LNCAP (cell line): ENCODE measurements around the gene TMEM39A.

Experiments
- TF ChIP-seq, protein P1 (sequence below): fragments of 450-650 bp; IDR thresholded peaks from 2 replicates; pipeline ENCODE4 v1.5.1; 2017; ENCODE audit warnings: mild to moderate bottlenecking

TMEM39A gene

DNA sequence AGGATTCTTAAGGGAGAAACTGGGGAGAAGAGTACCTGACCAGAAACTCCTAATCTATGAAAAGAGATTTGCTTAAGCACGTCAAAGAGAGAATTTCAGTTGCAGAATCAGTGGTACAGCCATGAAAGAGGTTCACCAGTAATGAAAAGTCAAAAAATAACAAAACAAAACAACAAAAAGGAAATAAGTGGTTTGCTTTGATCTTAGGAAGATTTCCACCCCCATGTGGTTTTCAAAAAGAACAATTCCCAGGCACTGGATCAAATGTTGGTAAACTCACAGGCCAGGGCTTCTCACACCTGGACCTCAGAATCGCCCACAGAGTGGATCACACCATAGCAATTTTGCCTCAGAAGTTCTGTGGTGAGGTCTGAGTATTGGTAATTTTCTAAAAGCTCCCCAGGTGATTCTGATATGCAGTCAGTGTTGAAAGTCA is 67.5 kb downstream of the TMEM39A start:
- TF ChIP-seq, protein P1, sequence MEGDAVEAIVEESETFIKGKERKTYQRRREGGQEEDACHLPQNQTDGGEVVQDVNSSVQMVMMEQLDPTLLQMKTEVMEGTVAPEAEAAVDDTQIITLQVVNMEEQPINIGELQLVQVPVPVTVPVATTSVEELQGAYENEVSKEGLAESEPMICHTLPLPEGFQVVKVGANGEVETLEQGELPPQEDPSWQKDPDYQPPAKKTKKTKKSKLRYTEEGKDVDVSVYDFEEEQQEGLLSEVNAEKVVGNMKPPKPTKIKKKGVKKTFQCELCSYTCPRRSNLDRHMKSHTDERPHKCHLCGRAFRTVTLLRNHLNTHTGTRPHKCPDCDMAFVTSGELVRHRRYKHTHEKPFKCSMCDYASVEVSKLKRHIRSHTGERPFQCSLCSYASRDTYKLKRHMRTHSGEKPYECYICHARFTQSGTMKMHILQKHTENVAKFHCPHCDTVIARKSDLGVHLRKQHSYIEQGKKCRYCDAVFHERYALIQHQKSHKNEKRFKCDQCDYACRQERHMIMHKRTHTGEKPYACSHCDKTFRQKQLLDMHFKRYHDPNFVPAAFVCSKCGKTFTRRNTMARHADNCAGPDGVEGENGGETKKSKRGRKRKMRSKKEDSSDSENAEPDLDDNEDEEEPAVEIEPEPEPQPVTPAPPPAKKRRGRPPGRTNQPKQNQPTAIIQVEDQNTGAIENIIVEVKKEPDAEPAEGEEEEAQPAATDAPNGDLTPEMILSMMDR: no peak

DNA sequence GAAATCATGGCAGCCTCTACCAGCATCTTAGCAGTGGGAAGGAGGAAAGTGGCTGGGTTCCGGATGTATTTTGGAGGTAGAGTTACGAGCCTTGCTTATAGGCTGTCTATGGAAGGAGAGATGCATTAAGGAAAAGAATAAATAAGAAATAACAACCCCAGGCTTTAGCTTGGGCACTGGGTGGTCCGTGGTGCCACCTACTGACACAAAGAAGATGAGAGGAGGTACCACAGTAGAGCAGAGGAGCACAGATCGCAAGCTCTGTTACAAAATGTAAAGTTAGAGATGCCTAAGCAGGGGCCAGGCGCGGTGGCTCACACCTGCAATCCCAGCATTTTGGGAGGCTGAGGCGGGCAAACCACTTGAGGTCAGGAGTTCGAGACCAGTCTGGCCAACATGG is 74.8 kb downstream of the TMEM39A start:
- TF ChIP-seq, protein P1: no peak

DNA sequence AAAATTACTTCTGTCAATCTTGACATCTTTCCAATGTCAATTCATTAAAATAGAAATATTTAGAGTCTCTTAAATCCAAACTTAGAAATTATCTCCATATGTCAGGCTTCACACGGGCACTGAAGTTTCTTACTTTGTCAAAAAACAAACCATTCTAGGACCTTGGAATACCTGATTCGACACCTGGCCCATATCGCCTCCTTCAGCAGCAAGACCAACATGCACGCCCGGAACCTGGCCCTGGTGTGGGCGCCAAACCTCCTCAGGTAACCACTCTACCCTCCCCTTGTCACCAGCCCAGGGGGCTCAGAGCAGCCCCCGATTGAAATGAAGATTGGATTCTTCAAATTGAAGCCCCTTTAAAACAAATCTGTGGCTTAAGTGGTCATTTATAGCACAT is 81.3 kb downstream of the TMEM39A start:
- TF ChIP-seq, protein P1: no peak

DNA sequence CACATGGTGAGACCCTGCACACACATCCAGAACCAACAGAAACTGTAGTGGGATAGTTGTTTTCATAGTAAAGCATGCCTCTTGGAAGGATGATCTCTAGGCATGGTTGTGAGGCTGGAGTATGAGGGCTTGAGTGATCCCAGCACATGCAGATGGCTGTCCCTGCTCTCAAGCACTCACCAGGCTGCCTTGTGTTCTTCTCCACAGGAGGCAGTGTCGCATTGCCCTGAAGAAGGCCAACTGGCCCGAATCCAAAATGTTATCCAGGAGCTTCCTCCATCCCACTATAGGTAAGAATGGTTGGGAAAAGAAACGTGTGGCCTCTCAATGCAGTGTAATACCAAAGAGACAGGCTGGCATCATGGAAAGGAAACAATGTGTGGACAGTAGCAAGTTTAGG is 82.7 kb downstream of the TMEM39A start:
- TF ChIP-seq, protein P1: peak; percentile 36; the same call in 1 of the 2 replicates
